A549 (cell line): ENCODE data around the gene SKIDA1. TPM values are rescaled to one million over a fixed set of nuclear protein-coding genes. Genes with fewer than 3 reads are reported as not detected.

ENCODE experiments used
- ATAC-seq, 2 experiments: fragments of 200-7000 bp in 1 of 2; fragments of >200 bp in 1 of 2; cut with Nextera tagmentation in 1 of 2; cut with Tn5 transposase in 1 of 2; 3 replicates each; pipeline versions ENCODE4 v1.8.0 to v1.9.1; 2018 to 2020; ENCODE audit warnings: mild to moderate bottlenecking in 1 of 2, moderate library complexity in 1 of 2
- CTCF ChIA-PET: fragments of 300-600 bp; sonication (Branson Sonifier 250); formaldehyde crosslinking; extraction: SDS; loops from one replicate; lab custom pipeline; 2021; ENCODE audit warnings: antibody characterized with exemption, inconsistent platforms; lab: Yijun Ruan, JAX
- POLR2A ChIA-PET: fragments of 350-600 bp; formaldehyde crosslinking; extraction: SDS; loops from one replicate; lab custom pipeline; 2021; ENCODE audit warnings: antibody characterized with exemption, inconsistent platforms; lab: Yijun Ruan, JAX
- DNase-seq, 2 experiments: peaks; one replicate each; pipeline versions ENCODE4 v3.0.0 to v3.0.0-alpha.2; 2011 to 2016; ENCODE audit warnings: low read depth in 1 of 2, low spot score in 1 of 2
- FAIRE-seq: peaks from 2 replicates; lab custom pipeline; 2011; peaks lifted over from hg19 to GRCh38; lab: Jason Lieb, UNC
- H3K27ac ChIP-seq, 2 experiments: fragments of >200 bp; sonication (Bioruptor Twin); formaldehyde crosslinking; 3 replicates each; pipeline ENCODE4 v1.5.1; 2016 to 2017
- H3K4me1 ChIP-seq: fragments of >200 bp; sonication (Bioruptor Twin); formaldehyde crosslinking; 3 replicates; pipeline ENCODE4 v1.6.1; 2016
- H3K4me2 ChIP-seq: fragments of >200 bp; sonication (Bioruptor Twin); formaldehyde crosslinking; 3 replicates; pipeline ENCODE4 v1.6.1; 2016
- H3K4me3 ChIP-seq: fragments of >200 bp; sonication (Bioruptor Twin); formaldehyde crosslinking; 3 replicates; pipeline ENCODE4 v1.5.1; 2016
- H3K9me3 ChIP-seq: fragments of >200 bp; sonication (Bioruptor Twin); formaldehyde crosslinking; 3 replicates; pipeline ENCODE4 v1.6.1; 2016
- CEBPB ChIP-seq, 2 experiments: fragments of >200 bp in 1 of 2; sonication (Bioruptor Twin) in 1 of 2; formaldehyde crosslinking in 1 of 2; IDR thresholded peaks; 2 replicates each; pipeline ENCODE4 v1.6.1; 2012 to 2016
- CTCF ChIP-seq: fragments of >200 bp; sonication (Bioruptor Twin); formaldehyde crosslinking; IDR thresholded peaks from 3 replicates; pipeline ENCODE4 v1.5.1; 2016
- ESRRA ChIP-seq: fragments of 150-350 bp; IDR thresholded peaks from 2 replicates; pipeline ENCODE4 v1.6.1; 2014; ENCODE audit warnings: mild to moderate bottlenecking, low read length, borderline replicate concordance
- GATA3 ChIP-seq: IDR thresholded peaks from 2 replicates; pipeline ENCODE4 v1.6.1; 2012; ENCODE audit warnings: borderline replicate concordance
- MAFK ChIP-seq: fragments of 450-650 bp; IDR thresholded peaks from 2 replicates; pipeline ENCODE4 v1.6.1; 2014; ENCODE audit not compliant: partially characterized antibody
- MAX ChIP-seq: IDR thresholded peaks from 2 replicates; pipeline ENCODE4 v1.6.1; 2012
- NPAS2 ChIP-seq: fragments of 250-450 bp; sonication (Bioruptor Pico); IDR thresholded peaks from 2 replicates; pipeline ENCODE4 v1.8.0; 2022; ENCODE audit warnings: mild to moderate bottlenecking, moderate library complexity, borderline replicate concordance
- PBX3 ChIP-seq: IDR thresholded peaks from 2 replicates; pipeline ENCODE4 v1.6.1; 2012
- POLR2A ChIP-seq: IDR thresholded peaks from 2 replicates; pipeline ENCODE4 v1.6.1; 2012; ENCODE audit warnings: mild to moderate bottlenecking, low read length
- POLR2AphosphoS2 ChIP-seq: conservative IDR thresholded peaks from 2 replicates; pipeline ENCODE4 v1.6.1; 2012; ENCODE audit warnings: low read length, improper control_type of control experiment, inconsistent platforms
- RCOR1 ChIP-seq: fragments of 150-350 bp; IDR thresholded peaks from 2 replicates; pipeline ENCODE4 v1.6.1; 2014; ENCODE audit warnings: antibody characterized with exemption, low read length, low read depth
- ZFP36 ChIP-seq: fragments of 450-650 bp; IDR thresholded peaks from 2 replicates; pipeline ENCODE4 v1.6.1; 2014; ENCODE audit warnings: borderline replicate concordance; ENCODE audit not compliant: partially characterized antibody
- WGBS: methylation state at CpG from one replicate; pipeline ENCODE4 v1.1.6; 2017; ENCODE audit errors: missing lambda C conversion rate; 5-methylcytosine and 5-hydroxymethylcytosine counted together
- polyA plus RNA-seq, 4 experiments: library from polyadenylated mRNA; depleted of rRNA in 3 of 4; stranded (reverse); fragments of >200 nt; fragmentation: RNase III in 1 of 4; extraction: RNeasy Plus Mini Kit Qiagen cat#74134 plus additional on column Dnase treatment in 1 of 4; gene quantifications; 2 replicates in 3 of 4; 3 replicates in 1 of 4; pipeline ENCODE4 v1.2.3, GENCODE V29; 2011 to 2017

Gene SKIDA1
- polyA plus RNA-seq, 2 of the 4 experiments (the other 2 are of a cell fraction) = 1.0 to 4.1 TPM

DNA sequence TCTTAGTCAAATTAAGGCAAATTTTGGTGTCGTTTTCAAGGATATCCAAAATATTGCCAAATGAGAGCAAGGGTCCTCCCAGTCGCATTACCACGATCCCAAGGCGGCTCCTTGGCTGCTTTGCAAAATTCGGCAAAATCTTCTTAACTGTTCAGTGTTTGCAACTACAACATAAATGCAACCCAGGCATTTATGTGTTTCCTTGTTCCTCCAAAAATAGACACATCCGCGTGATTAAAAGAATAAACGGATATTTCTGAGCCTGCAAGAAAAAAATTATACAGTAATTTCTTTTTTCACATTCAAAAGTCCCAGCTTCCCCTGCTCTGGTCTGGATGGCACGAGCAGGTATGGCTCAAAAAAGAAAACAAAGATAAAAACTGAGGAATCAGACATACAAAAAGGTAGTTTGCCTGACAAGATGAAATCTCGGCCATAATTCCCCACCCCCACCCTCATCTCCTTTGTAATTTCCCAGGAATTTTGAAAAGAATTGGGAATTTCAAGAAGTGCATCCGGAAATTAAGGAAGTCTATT, 6.0 kb downstream of the SKIDA1 start:
- peak overlapping the region; percentile 92 for H3K4me2 ChIP-seq
- ATAC-seq (no peak), DNase-seq (no peak), FAIRE-seq (no peak)
- H3K9me3 ChIP-seq = no peaks in the 10 kb centered on the region
- POLR2A ChIA-PET = interaction anchor here (0.7 to 1.9 kb wide), 3 partner anchors 24 to 533 kb away, joined by 3 to 9 read pairs (median 5); no protein-coding TSS in a partner anchor
- TF ChIP-seq MAFK (peak; percentile 14), PBX3 (no peak)
- CTCF ChIA-PET = interaction anchor here (1.0 to 1.5 kb wide), 3 partner anchors 19 to 240 kb away, joined by 3 to 5 read pairs (median 3); no protein-coding TSS in a partner anchor
- 64% methylated on average over 11 of the region's 11 CpGs for WGBS
- H3K4me1 ChIP-seq = peaks cover 55% of the 10 kb centered on the region
- H3K4me3 ChIP-seq = peak overlapping the region; percentile 71; the same call in 2 of the 3 replicates
- H3K27ac ChIP-seq = peak overlapping the region; percentile 86 to 94; a peak in 5 of 6 replicates

- ATAC-seq = no peak; a peak in 1 of 6 replicates
- DNase-seq = peak in 1 of 2 experiments; percentile 33
- H3K9me3 ChIP-seq = no peaks in the 10 kb centered on the region
These were observed 6.7 kb downstream of the SKIDA1 start for GRCh38 chr10:21518641-21519396.

GRCh38 chr10:21518149-21518640, 7.3 kb downstream of the SKIDA1 start:
- TF ChIP-seq CEBPB (IDR thresholded peaks at IDR 0.05) (peak in 1 of 2 experiments; percentile 76; a peak in 2 of 4 replicates), GATA3 (no peak), ESRRA (no peak), ZFP36 (no peak), NPAS2 (no peak)
- CTCF ChIA-PET = interaction anchor here (0.6 to 1.5 kb wide), 8 partner anchors 14 to 1562 kb away, joined by 3 to 8 read pairs (median 3); no protein-coding TSS in a partner anchor
- no peak for FAIRE-seq
- H3K4me1 ChIP-seq = peaks cover 53% of the 10 kb centered on the region
- WGBS = under 1% methylated on average over 13 of the region's 13 CpGs
- H3K4me3 ChIP-seq = peak overlapping the region; percentile 71
- peak in 1 of 2 experiments; percentile 43; a peak in 3 of 6 replicates for ATAC-seq
- H3K4me2 ChIP-seq = peak overlapping the region; percentile 92
- H3K27ac ChIP-seq = peak overlapping the region; percentile 86 to 94
- DNase-seq = peak in 1 of 2 experiments; percentile 42
- H3K9me3 ChIP-seq = no peaks in the 10 kb centered on the region
- POLR2A ChIA-PET = interaction anchor here (0.6 to 1.9 kb wide), 10 partner anchors 9 to 855 kb away, joined by 3 to 15 read pairs (median 5); no protein-coding TSS in a partner anchor

More at GRCh38 chr10:21518641-21519396, 6.7 kb downstream of the SKIDA1 start:
- 13% methylated on average over 16 of the region's 16 CpGs for WGBS
- Histone ChIP-seq H3K27ac (peak overlapping the region; percentile 86 to 94), H3K4me1 (peaks cover 54% of the 10 kb centered on the region)
- TF ChIP-seq POLR2AphosphoS2 (no peak), MAX (peak; percentile 24; the same call in 1 of the 2 replicates)
- TF ChIP-seq, all 56 proteins: peak for 1
- Histone ChIP-seq H3K4me3 (peak overlapping the region; percentile 71), H3K4me2 (peak overlapping the region; percentile 92)
- FAIRE-seq = no peak
- ChIA-PET CTCF (interaction anchor here (0.6 to 1.5 kb wide), 9 partner anchors 13 to 1562 kb away, joined by 3 to 8 read pairs (median 3); no protein-coding TSS in a partner anchor), POLR2A (interaction anchor here (0.6 to 1.9 kb wide), 13 partner anchors 8 to 1466 kb away, joined by 3 to 15 read pairs (median 5); no protein-coding TSS in a partner anchor)

- TF ChIP-seq RCOR1 = no peak
- peak; percentile 16; the same call in 1 of the 2 replicates for TF ChIP-seq POLR2A
- peak; percentile 14; the same call in 1 of the 3 replicates for TF ChIP-seq CTCF
- TF ChIP-seq MAX = peak; percentile 61
- H3K4me2 ChIP-seq = peak overlapping the region; percentile 92
- POLR2A ChIA-PET = interaction anchor here (0.5 to 2.0 kb wide), 11 partner anchors 8 to 436 kb away, joined by 3 to 22 read pairs (median 8); partner anchors contain the start of genes MLLT10 and SKIDA1
- H3K27ac ChIP-seq = peak overlapping the region; percentile 86 to 94
- peak; percentile 79 to 82 for ATAC-seq
- H3K4me1 ChIP-seq = peaks cover 53% of the 10 kb centered on the region
- CTCF ChIA-PET = interaction anchor here (0.6 to 3.1 kb wide), 7 partner anchors 10 to 248 kb away, joined by 3 to 22 read pairs (median 6); no protein-coding TSS in a partner anchor
- FAIRE-seq = no peak
- under 1% methylated on average over 43 of the region's 73 CpGs for WGBS
- H3K4me3 ChIP-seq = peak overlapping the region; percentile 71
- H3K9me3 ChIP-seq = no peaks in the 10 kb centered on the region
- peak; percentile 56 to 79 for DNase-seq
These were observed 8.1 kb downstream of the SKIDA1 start for GRCh38 chr10:21517134-21518031.
